Measurements from ENCODE around the gene SEMA3A.

- TF ChIP-seq CTCF (conservative IDR thresholded peaks at IDR 0.05) (no peak), EZH2 (IDR thresholded peaks at IDR 0.05; ENCODE audit: low read depth) (no peak)
Measured at GRCh38 chr7:83952236-83952635, 242.4 kb downstream of the SEMA3A start.

Measured in PC-9 (cell line).